Left ventricle myocardium inferior (tissue), 1 donor: ENCODE data around the gene EIF4A3. TPM values are rescaled to one million over a fixed set of nuclear protein-coding genes. Genes with fewer than 3 reads are reported as not detected.

ENCODE experiments used
- DNase-seq: peaks from one replicate; pipeline ENCODE4 v3.0.0-alpha.2; 2020
- H3K27ac ChIP-seq: fragments of 200-600 bp; replicated peaks from 2 replicates; pipeline ENCODE4 v1.8.0; 2021
- H3K27me3 ChIP-seq: fragments of 200-600 bp; 2 replicates; pipeline ENCODE4 v1.8.0; 2021; ENCODE audit warnings: low read depth
- H3K36me3 ChIP-seq: fragments of 200-600 bp; 2 replicates; pipeline ENCODE4 v1.8.0; 2021
- H3K4me1 ChIP-seq: fragments of 200-600 bp; 2 replicates; pipeline ENCODE4 v1.8.0; 2021
- H3K4me3 ChIP-seq: fragments of 200-600 bp; 2 replicates; pipeline ENCODE4 v1.8.0; 2021; ENCODE audit warnings: mild to moderate bottlenecking, moderate library complexity
- H3K9me3 ChIP-seq: fragments of 200-600 bp; replicated peaks from 2 replicates; pipeline ENCODE4 v1.8.0; 2021
- intact Hi-C: fragments of 100-400 bp; cut with micrococcal nuclease; formaldehyde crosslinking; loops from one replicate; pipeline ENCODE4 v1.11.0; 2022
- total RNA-seq: library from RNA; stranded (reverse); fragmentation: NEBNext Ultra II Directional; extraction: Animal tissue kit (Norgen Biotek cat#: 25700); gene quantifications from one replicate; pipeline ENCODE4 v1.2.1, GENCODE V29; 2021
- TF ChIP-seq, protein P1 (sequence below): fragments of 200-600 bp; IDR thresholded peaks from 2 replicates; pipeline ENCODE4 v1.8.0; 2021; ENCODE audit warnings: antibody characterized with exemption, mild to moderate bottlenecking, borderline replicate concordance
- donor health status: DM: no; HTN: yes; CAD: no; lungs with severe emphysema.

EIF4A3 gene
- total RNA-seq, 1 donor from 2014 or later = 30.0 TPM

DNA sequence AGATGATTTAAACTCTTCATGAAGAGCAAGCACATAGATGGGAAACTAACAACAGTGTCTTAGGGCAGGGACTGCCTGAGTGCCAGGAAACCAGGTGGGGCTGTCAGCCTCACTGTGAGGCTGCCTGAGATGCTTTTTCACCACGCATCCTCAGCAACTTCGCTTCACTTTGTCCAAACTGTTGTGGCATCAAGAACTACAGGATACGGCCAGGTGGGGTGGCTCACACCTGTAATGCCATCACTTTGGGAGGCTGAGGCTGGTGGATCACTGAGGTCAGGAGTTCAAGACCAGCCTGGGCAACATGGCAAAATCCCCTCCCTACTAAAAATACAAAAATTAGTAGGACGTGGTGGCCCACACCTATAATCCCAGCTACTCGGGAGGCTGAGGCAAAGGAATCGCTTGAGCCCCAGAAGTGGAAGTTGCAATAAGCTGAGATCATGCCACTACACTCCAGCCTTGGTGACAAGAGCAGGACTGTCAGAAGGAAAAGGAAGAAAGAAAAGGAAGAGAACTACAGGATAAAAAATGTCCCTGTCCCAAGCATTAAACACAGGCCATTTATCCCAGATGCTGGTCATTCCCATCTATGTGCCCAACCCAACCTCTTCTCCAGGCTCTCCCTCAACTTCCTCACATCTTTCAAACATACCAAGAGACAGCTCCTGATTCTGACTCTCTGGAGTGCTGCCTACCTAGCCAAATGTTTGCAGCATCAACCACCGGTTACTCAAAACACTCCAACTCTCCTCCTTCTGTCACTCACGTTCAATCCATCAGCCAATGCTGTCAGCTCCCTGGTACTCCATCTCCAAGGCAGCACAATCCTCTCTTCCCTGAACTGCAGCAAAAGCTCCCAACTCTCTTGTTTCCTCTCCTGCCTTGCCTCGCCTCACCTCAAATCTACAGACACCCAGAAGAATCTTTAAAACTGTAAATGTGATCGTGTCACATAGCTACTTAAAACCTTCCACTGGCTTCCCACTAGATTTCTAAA is 1.6 kb downstream of the EIF4A3 start:
- peak overlapping the region; percentile 99 for H3K4me3 ChIP-seq
- intact Hi-C loops = no loop called here
- peaks cover 44% of the 10 kb centered on the region for H3K4me1 ChIP-seq
- no peak for DNase-seq
- peaks cover 39% of the 10 kb centered on the region for H3K36me3 ChIP-seq
- no peaks in the 10 kb centered on the region for H3K9me3 ChIP-seq
- H3K27ac ChIP-seq = no peak overlapping the region
- TF ChIP-seq, protein P1, sequence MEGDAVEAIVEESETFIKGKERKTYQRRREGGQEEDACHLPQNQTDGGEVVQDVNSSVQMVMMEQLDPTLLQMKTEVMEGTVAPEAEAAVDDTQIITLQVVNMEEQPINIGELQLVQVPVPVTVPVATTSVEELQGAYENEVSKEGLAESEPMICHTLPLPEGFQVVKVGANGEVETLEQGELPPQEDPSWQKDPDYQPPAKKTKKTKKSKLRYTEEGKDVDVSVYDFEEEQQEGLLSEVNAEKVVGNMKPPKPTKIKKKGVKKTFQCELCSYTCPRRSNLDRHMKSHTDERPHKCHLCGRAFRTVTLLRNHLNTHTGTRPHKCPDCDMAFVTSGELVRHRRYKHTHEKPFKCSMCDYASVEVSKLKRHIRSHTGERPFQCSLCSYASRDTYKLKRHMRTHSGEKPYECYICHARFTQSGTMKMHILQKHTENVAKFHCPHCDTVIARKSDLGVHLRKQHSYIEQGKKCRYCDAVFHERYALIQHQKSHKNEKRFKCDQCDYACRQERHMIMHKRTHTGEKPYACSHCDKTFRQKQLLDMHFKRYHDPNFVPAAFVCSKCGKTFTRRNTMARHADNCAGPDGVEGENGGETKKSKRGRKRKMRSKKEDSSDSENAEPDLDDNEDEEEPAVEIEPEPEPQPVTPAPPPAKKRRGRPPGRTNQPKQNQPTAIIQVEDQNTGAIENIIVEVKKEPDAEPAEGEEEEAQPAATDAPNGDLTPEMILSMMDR = no peak
- H3K27me3 ChIP-seq = no peaks in the 10 kb centered on the region

DNA sequence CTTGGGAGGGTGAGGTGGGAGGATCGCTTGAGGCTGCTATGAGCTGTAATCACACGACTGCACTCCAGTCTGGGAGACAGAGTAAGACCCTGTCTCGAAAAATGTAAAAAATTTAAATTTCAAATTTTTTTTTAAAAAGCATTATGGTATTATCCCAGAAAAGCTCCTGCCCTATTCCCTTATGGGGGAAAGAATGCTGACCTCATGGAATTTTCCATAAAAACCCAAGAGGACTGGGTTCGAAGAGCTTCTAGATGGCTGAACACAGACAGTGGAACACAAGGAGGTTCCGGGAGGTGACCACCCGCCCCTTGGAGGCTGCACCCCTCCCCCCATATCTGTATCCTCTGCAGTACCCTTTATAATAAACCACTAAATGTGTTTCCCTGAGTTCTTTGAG is 4.0 kb downstream of the EIF4A3 start:
- TF ChIP-seq, protein P1 = no peak
- no peak for DNase-seq
- Histone ChIP-seq H3K4me1 (peaks cover 37% of the 10 kb centered on the region), H3K4me3 (no peak overlapping the region), H3K27me3 (no peaks in the 10 kb centered on the region), H3K27ac (no peak overlapping the region), H3K36me3 (peaks cover 64% of the 10 kb centered on the region), H3K9me3 (no peaks in the 10 kb centered on the region)
- intact Hi-C loops = no loop called here

DNA sequence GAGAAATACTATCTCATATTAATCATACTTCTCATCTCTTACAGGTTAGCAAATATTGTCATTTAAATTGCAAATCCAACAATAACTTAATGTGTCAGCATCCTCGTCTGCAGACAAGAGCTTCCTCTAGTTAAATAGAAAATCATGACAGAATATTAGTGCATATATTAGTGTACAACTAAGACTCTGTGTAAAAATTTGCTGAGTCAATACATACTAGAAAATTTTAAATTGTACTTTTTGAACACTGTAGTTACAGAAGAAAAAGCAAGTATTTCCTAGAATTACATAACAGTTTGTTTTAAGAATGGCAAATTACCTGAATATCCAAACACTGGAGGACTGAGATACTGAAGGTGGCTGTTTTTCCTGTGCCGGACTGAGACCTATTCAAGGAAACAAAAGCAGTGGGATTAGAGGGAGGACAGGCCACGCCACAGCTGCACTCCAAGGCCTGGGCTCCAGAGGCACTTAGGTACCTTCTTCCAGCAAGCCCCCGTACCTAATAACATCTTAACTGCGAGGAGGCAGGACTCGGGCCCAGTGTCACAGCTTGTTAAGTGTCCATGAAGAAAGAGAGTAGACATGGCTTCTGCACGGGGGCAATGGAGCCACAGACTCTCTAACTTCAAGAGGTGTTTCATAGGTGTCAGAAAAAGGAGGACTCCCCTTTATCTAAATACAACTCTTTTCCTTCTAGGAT is 5.3 kb downstream of the EIF4A3 start:
- no peak overlapping the region for H3K4me3 ChIP-seq
- peaks cover 28% of the 10 kb centered on the region for H3K4me1 ChIP-seq
- H3K27ac ChIP-seq = no peak overlapping the region
- peaks cover 77% of the 10 kb centered on the region for H3K36me3 ChIP-seq
- TF ChIP-seq, protein P1 = no peak
- H3K27me3 ChIP-seq = no peaks in the 10 kb centered on the region
- intact Hi-C loops = no loop called here
- H3K9me3 ChIP-seq = no peaks in the 10 kb centered on the region
- no peak for DNase-seq

DNA sequence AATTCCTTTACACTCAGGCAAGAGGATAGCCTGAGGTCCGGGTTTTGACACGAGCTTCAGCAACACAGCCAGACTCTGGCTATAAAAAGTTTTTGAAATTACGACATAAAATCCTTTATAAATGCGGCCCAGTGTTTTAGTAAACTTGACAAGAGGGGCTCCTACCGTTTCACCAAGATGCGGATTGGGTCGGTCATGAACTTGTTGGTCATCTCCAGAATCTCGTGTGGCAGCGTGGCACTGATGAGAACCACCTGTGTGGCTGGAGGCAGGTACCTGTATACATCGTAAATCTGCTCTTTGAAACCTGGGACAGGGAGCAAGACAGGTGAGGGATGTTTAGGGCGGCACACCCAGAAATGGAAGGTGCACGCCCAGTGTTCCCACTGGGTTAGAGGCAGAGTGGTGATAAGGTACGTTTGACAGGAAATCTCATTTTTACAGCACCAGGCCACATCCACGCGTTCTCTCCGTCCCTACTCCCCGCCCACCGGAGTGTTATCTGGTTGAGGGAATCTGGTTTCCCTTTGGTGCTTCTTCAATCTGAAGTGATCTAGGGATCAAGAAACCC is 8.0 kb downstream of the EIF4A3 start:
- intact Hi-C loops = no loop called here
- Histone ChIP-seq H3K36me3 (peaks cover 99% of the 10 kb centered on the region), H3K27me3 (no peaks in the 10 kb centered on the region), H3K9me3 (no peaks in the 10 kb centered on the region), H3K27ac (no peak overlapping the region), H3K4me1 (peaks cover under 1% of the 10 kb centered on the region), H3K4me3 (no peak overlapping the region)
- TF ChIP-seq, protein P1 = no peak
- DNase-seq = no peak

DNA sequence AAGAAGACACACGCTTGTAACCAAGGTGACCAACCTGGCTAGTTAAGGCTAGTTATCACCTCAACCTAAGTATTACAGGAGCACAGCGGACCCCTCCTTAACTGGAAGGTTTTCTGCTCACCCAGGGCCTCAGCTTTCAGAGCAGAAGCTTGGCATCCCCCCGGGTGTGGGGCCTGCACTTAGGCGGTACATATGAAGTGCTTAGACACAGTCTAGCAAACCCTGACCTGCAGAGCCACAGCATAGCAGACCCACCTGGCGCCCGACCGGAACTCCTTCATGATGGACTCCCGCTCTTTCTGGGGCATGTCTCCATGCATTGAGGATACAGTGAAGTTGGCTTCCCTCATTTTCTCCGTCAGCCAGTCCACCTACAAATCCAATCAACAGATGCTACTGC is 9.8 kb downstream of the EIF4A3 start:
- no peak overlapping the region for H3K27ac ChIP-seq
- H3K36me3 ChIP-seq = peaks cover 91% of the 10 kb centered on the region
- H3K4me3 ChIP-seq = no peak overlapping the region
- H3K4me1 ChIP-seq = no peaks in the 10 kb centered on the region
- H3K27me3 ChIP-seq = no peaks in the 10 kb centered on the region
- intact Hi-C loops = no loop called here
- TF ChIP-seq, protein P1 = no peak
- no peaks in the 10 kb centered on the region for H3K9me3 ChIP-seq
- DNase-seq = no peak
